Embryonic facial prominence (tissue), 1 donor: ENCODE measurements around the gene SLC22A2.

Source experiments
- DNase-seq: peaks from one replicate; pipeline ENCODE4 v3.0.0-alpha.2; 2016; ENCODE audit errors: extremely low spot score

The SLC22A2 gene

GRCh38 chr6:160207618-160208017 is 51.0 kb downstream of the SLC22A2 start:
- no peak for DNase-seq

GRCh38 chr6:160204710-160205109 is 53.9 kb downstream of the SLC22A2 start:
- DNase-seq = no peak

GRCh38 chr6:160203953-160204352 is 54.7 kb downstream of the SLC22A2 start:
- DNase-seq = no peak

- no peak for DNase-seq
These were observed 55.1 kb downstream of the SLC22A2 start for GRCh38 chr6:160203522-160203921.

GRCh38 chr6:160203076-160203475 is 55.5 kb downstream of the SLC22A2 start:
- no peak for DNase-seq

GRCh38 chr6:160202411-160202810 is 56.2 kb downstream of the SLC22A2 start:
- no peak for DNase-seq

- no peak for DNase-seq
These were observed 57.6 kb downstream of the SLC22A2 start for GRCh38 chr6:160201061-160201460.

GRCh38 chr6:160198606-160199211 is 59.9 kb downstream of the SLC22A2 start:
- DNase-seq = no peak

- DNase-seq = no peak
These were observed 61.0 kb downstream of the SLC22A2 start for GRCh38 chr6:160197662-160198061.

- DNase-seq = no peak
These were observed 63.8 kb downstream of the SLC22A2 start for GRCh38 chr6:160194808-160195207.

GRCh38 chr6:160192840-160193239 is 65.8 kb downstream of the SLC22A2 start:
- no peak for DNase-seq

- no peak for DNase-seq
These were observed 67.6 kb downstream of the SLC22A2 start for GRCh38 chr6:160190973-160191372.

- no peak for DNase-seq
These were observed 68.5 kb downstream of the SLC22A2 start for GRCh38 chr6:160190081-160190480.

GRCh38 chr6:160188773-160189172 is 69.8 kb downstream of the SLC22A2 start:
- no peak for DNase-seq

GRCh38 chr6:160180706-160181105 is 77.9 kb downstream of the SLC22A2 start:
- DNase-seq = no peak

- DNase-seq = no peak
These were observed 80.3 kb downstream of the SLC22A2 start for GRCh38 chr6:160178271-160178670.

GRCh38 chr6:160177220-160177619 is 81.4 kb downstream of the SLC22A2 start:
- no peak for DNase-seq

- no peak for DNase-seq
These were observed 83.9 kb downstream of the SLC22A2 start for GRCh38 chr6:160174681-160175080.

- no peak for DNase-seq
These were observed 84.7 kb downstream of the SLC22A2 start for GRCh38 chr6:160173806-160174527.

GRCh38 chr6:160172704-160173103 is 85.9 kb downstream of the SLC22A2 start:
- no peak for DNase-seq

- no peak for DNase-seq
These were observed 88.5 kb downstream of the SLC22A2 start for GRCh38 chr6:160170018-160170680.

- DNase-seq = no peak
These were observed 90.8 kb downstream of the SLC22A2 start for GRCh38 chr6:160167604-160168399.
